ENCODE measurements around the gene THAP9.

Gene THAP9

DNA sequence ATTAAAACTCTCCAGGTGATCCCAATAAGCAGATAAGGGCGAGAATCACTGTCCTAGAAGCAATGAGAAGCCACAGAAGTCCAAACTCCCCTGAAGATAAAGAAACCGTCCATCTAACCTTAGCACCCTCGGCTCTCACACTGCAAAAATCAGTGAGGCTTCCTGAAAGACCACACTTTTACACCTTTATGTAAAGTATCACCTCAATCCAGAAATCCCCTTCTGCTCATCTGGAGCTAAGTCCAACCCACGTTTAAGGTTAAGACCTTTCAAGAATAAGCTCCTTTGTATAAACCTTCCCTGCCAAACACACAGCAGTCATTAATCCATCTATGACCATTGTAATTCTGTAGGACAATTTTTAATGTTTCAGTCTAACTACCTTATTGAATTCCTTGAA lies 68.4 kb downstream of the THAP9 start:
- Histone ChIP-seq H3K27ac (ENCODE audit: low read depth, low read length) (peak overlapping the region; percentile 86), H3K9ac (ENCODE audit: low read length) (peak overlapping the region; percentile 5; the same call in 1 of the 2 replicates), H3K79me2 (ENCODE audit: insufficient read depth, low read length) (peaks cover 5% of the 10 kb centered on the region; the same call in 1 of the 2 replicates), H2AFZ (ENCODE audit: low read depth, low read length, severe bottlenecking) (no peak overlapping the region), H4K20me1 (ENCODE audit: low read depth, low read length) (no peaks in the 10 kb centered on the region), H3K36me3 (ENCODE audit: low read length) (no peaks in the 10 kb centered on the region), H3K4me2 (ENCODE audit: low read depth, low read length, poor library complexity, severe bottlenecking) (peak overlapping the region; percentile 61), H3K9me2 (replicated peaks; ENCODE audit: insufficient read depth, low read length) (no peaks in the 10 kb centered on the region), H3K4me3 (ENCODE audit: insufficient read depth, low read length, poor library complexity, severe bottlenecking) (peak overlapping the region; percentile 7), H3F3A (ENCODE audit: insufficient read depth) (peaks cover 9% of the 10 kb centered on the region; the same call in 1 of the 2 replicates), H3K27me3 (ENCODE audit: low read length) (no peaks in the 10 kb centered on the region), H3K9me3 (ENCODE audit: insufficient read depth, low read length) (no peaks in the 10 kb centered on the region)
- TF ChIP-seq, protein P1, sequence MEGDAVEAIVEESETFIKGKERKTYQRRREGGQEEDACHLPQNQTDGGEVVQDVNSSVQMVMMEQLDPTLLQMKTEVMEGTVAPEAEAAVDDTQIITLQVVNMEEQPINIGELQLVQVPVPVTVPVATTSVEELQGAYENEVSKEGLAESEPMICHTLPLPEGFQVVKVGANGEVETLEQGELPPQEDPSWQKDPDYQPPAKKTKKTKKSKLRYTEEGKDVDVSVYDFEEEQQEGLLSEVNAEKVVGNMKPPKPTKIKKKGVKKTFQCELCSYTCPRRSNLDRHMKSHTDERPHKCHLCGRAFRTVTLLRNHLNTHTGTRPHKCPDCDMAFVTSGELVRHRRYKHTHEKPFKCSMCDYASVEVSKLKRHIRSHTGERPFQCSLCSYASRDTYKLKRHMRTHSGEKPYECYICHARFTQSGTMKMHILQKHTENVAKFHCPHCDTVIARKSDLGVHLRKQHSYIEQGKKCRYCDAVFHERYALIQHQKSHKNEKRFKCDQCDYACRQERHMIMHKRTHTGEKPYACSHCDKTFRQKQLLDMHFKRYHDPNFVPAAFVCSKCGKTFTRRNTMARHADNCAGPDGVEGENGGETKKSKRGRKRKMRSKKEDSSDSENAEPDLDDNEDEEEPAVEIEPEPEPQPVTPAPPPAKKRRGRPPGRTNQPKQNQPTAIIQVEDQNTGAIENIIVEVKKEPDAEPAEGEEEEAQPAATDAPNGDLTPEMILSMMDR (IDR thresholded peaks at IDR 0.05; ENCODE audit: insufficient read depth, low read length, poor library complexity, severe bottlenecking): no peak
- TF ChIP-seq EZH2phosphoT487 (conservative IDR thresholded peaks at IDR 0.05; ENCODE audit: low read length): no peak

DNA sequence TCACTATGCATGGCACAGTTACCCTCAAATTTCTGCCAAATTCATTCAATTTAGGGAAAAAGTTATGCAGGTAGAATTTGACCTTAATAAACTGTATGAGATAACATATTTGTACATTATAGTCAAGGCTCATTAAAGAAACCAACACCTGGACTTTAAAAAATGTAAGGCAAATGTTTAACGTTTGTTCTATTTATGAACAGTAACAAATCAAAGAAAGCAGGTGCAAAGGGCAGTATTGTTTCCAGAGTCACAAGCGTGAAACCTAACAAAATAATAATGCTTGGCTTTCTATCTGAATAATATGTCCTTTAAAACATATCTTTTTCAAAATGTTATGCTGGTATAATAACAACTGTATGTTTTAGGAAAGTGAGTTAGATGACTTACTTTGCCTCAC lies 68.9 kb downstream of the THAP9 start:
- Histone ChIP-seq H3K27ac (ENCODE audit: low read depth, low read length) (peak overlapping the region; percentile 86), H3K9me3 (ENCODE audit: insufficient read depth, low read length) (no peaks in the 10 kb centered on the region), H3K9me2 (replicated peaks; ENCODE audit: insufficient read depth, low read length) (no peaks in the 10 kb centered on the region), H3K79me2 (ENCODE audit: insufficient read depth, low read length) (peaks cover 5% of the 10 kb centered on the region; the same call in 1 of the 2 replicates), H3K9ac (ENCODE audit: low read length) (no peak overlapping the region), H4K20me1 (ENCODE audit: low read depth, low read length) (no peaks in the 10 kb centered on the region), H3K4me2 (ENCODE audit: low read depth, low read length, poor library complexity, severe bottlenecking) (peak overlapping the region; percentile 61), H3K27me3 (ENCODE audit: low read length) (no peaks in the 10 kb centered on the region), H3F3A (ENCODE audit: insufficient read depth) (peaks cover 9% of the 10 kb centered on the region; the same call in 1 of the 2 replicates), H3K36me3 (ENCODE audit: low read length) (no peaks in the 10 kb centered on the region), H2AFZ (ENCODE audit: low read depth, low read length, severe bottlenecking) (no peak overlapping the region), H3K4me3 (ENCODE audit: insufficient read depth, low read length, poor library complexity, severe bottlenecking) (no peak overlapping the region)
- TF ChIP-seq, protein P1 (IDR thresholded peaks at IDR 0.05; ENCODE audit: insufficient read depth, low read length, poor library complexity, severe bottlenecking): no peak
- TF ChIP-seq EZH2phosphoT487 (conservative IDR thresholded peaks at IDR 0.05; ENCODE audit: low read length): no peak

Measured in SU-DHL-6 (cell line).